OCI-LY1 (cell line): Measurements from ENCODE around the gene TLCD3B.

Experiments
- H2AFZ ChIP-seq: fragments of 200-600 bp; sonication (generic), shearing (Covaris generic); 2 replicates; pipeline ENCODE4 v1.6.0; 2014; ENCODE audit warnings: antibody characterized with exemption, mild to moderate bottlenecking, low read length
- H3F3A ChIP-seq: fragments of 200-600 bp; sonication (generic), shearing (Covaris generic); 2 replicates; pipeline ENCODE4 v1.6.0; 2014; ENCODE audit warnings: mild to moderate bottlenecking, antibody characterized with exemption, low read length, moderate library complexity; ENCODE audit not compliant: insufficient read depth
- H3K27ac ChIP-seq: fragments of 200-600 bp; sonication (generic); 2 replicates; pipeline ENCODE4 v1.5.1; 2014; ENCODE audit warnings: low read length, mixed run types, mild to moderate bottlenecking, low read depth; ENCODE audit not compliant: poor library complexity, severe bottlenecking
- H3K27me3 ChIP-seq: fragments of 200-600 bp; sonication (generic); 2 replicates; pipeline ENCODE4 v1.6.0; 2014; ENCODE audit warnings: antibody characterized with exemption, mild to moderate bottlenecking, low read length, moderate library complexity; ENCODE audit not compliant: insufficient read depth
- H3K36me3 ChIP-seq: fragments of 200-600 bp; sonication (generic); 2 replicates; pipeline ENCODE4 v1.6.1; 2014; ENCODE audit warnings: mild to moderate bottlenecking, antibody characterized with exemption, low read length, moderate library complexity, mixed read lengths; ENCODE audit not compliant: insufficient read depth
- H3K4me1 ChIP-seq: fragments of 200-600 bp; sonication (generic); 2 replicates; pipeline ENCODE4 v1.5.1; 2014; ENCODE audit warnings: mild to moderate bottlenecking, low read length, moderate library complexity; ENCODE audit not compliant: insufficient read depth, severe bottlenecking
- H3K4me2 ChIP-seq: fragments of 200-600 bp; sonication (generic), shearing (Covaris generic); 2 replicates; pipeline ENCODE4 v1.6.1; 2014; ENCODE audit warnings: low read length
- H3K4me3 ChIP-seq: fragments of 200-600 bp; sonication (generic); 2 replicates; pipeline ENCODE4 v1.5.1; 2014; ENCODE audit warnings: low read length, low read depth, mild to moderate bottlenecking, mixed read lengths; ENCODE audit not compliant: poor library complexity, severe bottlenecking
- H3K79me2 ChIP-seq: fragments of 200-600 bp; shearing (Covaris generic); 2 replicates; pipeline ENCODE4 v1.6.1; 2016; ENCODE audit warnings: mixed run types, low read length, mixed read lengths; ENCODE audit not compliant: insufficient read depth
- H3K9ac ChIP-seq: fragments of 200-600 bp; sonication (generic), shearing (Covaris generic); 2 replicates; pipeline ENCODE4 v1.6.1; 2014; ENCODE audit warnings: mild to moderate bottlenecking, low read length, mixed read lengths
- H3K9me2 ChIP-seq: fragments of 200-600 bp; sonication (generic), shearing (Covaris generic); 2 replicates; pipeline ENCODE4 v1.6.1; 2014; ENCODE audit warnings: low read depth, mild to moderate bottlenecking, low read length, mixed read lengths
- H3K9me3 ChIP-seq: fragments of 200-600 bp; shearing (Covaris generic); 2 replicates; pipeline ENCODE4 v1.6.1; 2014; ENCODE audit warnings: low read length, mixed read lengths
- H4K20me1 ChIP-seq: fragments of 200-600 bp; sonication (generic), shearing (Covaris generic); 2 replicates; pipeline ENCODE4 v1.6.0; 2016; ENCODE audit warnings: mild to moderate bottlenecking, low read length; ENCODE audit not compliant: insufficient read depth
- EZH2 ChIP-seq: fragments of 200-600 bp; sonication (generic), shearing (Covaris generic); IDR thresholded peaks from 2 replicates; pipeline ENCODE4 v1.8.0; 2017; ENCODE audit warnings: borderline replicate concordance, mixed run types, mild to moderate bottlenecking, antibody characterized with exemption, low read length, moderate library complexity, mixed read lengths
- TF ChIP-seq, protein P1 (sequence below): fragments of 200-600 bp; sonication (generic), shearing (Covaris generic); IDR thresholded peaks from 2 replicates; pipeline ENCODE4 v1.5.1; 2017; ENCODE audit warnings: mild to moderate bottlenecking, antibody characterized with exemption, low read length, moderate library complexity, mixed read lengths

TLCD3B gene

DNA sequence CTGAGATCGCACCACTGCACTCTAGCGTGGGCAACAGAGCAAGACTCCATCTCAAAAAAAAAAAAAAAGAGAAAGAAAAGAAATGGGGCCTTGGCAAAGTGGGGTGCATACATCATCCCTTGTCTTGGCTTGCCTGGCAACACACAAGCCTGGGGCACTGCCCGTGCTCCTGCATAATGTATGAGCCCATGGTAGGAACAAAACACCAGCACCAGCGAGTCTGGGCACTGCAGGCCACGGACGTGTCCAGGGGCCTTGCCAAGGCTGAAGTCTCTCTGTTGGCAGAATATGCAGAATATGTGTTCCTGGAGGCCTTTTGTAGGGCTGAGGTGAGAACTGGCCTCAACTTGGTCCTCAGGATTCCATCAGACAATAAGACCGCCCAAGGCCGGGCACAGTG is 18.8 kb upstream of the TLCD3B start:
- no peak overlapping the region for H2AFZ ChIP-seq
- H3K4me1 ChIP-seq = peaks cover 24% of the 10 kb centered on the region
- H3K27ac ChIP-seq = no peak overlapping the region
- no peaks in the 10 kb centered on the region for H3K36me3 ChIP-seq
- H3K9ac ChIP-seq = no peak overlapping the region
- no peaks in the 10 kb centered on the region; the same call in 1 of the 2 replicates for H3K27me3 ChIP-seq
- H3K79me2 ChIP-seq = no peaks in the 10 kb centered on the region
- TF ChIP-seq, protein P1, sequence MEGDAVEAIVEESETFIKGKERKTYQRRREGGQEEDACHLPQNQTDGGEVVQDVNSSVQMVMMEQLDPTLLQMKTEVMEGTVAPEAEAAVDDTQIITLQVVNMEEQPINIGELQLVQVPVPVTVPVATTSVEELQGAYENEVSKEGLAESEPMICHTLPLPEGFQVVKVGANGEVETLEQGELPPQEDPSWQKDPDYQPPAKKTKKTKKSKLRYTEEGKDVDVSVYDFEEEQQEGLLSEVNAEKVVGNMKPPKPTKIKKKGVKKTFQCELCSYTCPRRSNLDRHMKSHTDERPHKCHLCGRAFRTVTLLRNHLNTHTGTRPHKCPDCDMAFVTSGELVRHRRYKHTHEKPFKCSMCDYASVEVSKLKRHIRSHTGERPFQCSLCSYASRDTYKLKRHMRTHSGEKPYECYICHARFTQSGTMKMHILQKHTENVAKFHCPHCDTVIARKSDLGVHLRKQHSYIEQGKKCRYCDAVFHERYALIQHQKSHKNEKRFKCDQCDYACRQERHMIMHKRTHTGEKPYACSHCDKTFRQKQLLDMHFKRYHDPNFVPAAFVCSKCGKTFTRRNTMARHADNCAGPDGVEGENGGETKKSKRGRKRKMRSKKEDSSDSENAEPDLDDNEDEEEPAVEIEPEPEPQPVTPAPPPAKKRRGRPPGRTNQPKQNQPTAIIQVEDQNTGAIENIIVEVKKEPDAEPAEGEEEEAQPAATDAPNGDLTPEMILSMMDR = no peak
- no peak for TF ChIP-seq EZH2
- no peaks in the 10 kb centered on the region for H4K20me1 ChIP-seq
- H3K9me3 ChIP-seq = no peaks in the 10 kb centered on the region
- no peaks in the 10 kb centered on the region for H3K9me2 ChIP-seq
- H3K4me2 ChIP-seq = no peak overlapping the region
- H3F3A ChIP-seq = no peaks in the 10 kb centered on the region
- no peak overlapping the region for H3K4me3 ChIP-seq

DNA sequence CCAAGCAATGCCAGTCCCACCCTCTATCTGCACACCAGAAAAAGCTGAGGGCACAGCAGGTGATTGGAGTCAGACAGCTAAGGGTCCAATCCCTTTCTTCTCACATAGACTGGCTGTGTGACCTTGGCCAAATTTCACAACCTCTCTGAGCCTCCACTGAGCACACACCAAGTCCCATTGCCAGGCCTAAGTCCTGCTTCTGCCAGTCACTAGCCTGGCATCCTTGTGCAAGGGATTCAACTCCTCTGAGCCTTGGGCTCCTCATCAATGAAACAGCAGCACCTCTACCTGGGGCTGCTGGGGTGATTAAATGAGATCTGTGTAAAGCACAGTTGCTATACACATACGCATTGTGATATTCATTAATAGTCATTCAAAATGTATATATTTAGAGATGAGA is 15.5 kb upstream of the TLCD3B start:
- H3K9ac ChIP-seq = no peak overlapping the region
- no peaks in the 10 kb centered on the region for H3K9me3 ChIP-seq
- H3K27ac ChIP-seq = no peak overlapping the region
- H4K20me1 ChIP-seq = no peaks in the 10 kb centered on the region
- TF ChIP-seq EZH2 = no peak
- TF ChIP-seq, protein P1 = no peak
- no peaks in the 10 kb centered on the region for H3K36me3 ChIP-seq
- H2AFZ ChIP-seq = no peak overlapping the region
- no peaks in the 10 kb centered on the region for H3K9me2 ChIP-seq
- no peak overlapping the region for H3K4me2 ChIP-seq
- no peaks in the 10 kb centered on the region for H3K79me2 ChIP-seq
- H3K4me1 ChIP-seq = no peaks in the 10 kb centered on the region
- H3K27me3 ChIP-seq = no peaks in the 10 kb centered on the region; the same call in 1 of the 2 replicates
- H3K4me3 ChIP-seq = no peak overlapping the region
- H3F3A ChIP-seq = no peaks in the 10 kb centered on the region

- Histone ChIP-seq H3K27ac (no peak overlapping the region), H3K9ac (no peak overlapping the region), H2AFZ (no peak overlapping the region), H3K4me1 (no peaks in the 10 kb centered on the region), H4K20me1 (no peaks in the 10 kb centered on the region), H3K9me3 (no peaks in the 10 kb centered on the region), H3K4me2 (no peak overlapping the region), H3K27me3 (no peaks in the 10 kb centered on the region; the same call in 1 of the 2 replicates), H3F3A (no peaks in the 10 kb centered on the region), H3K4me3 (no peak overlapping the region), H3K36me3 (no peaks in the 10 kb centered on the region), H3K9me2 (no peaks in the 10 kb centered on the region), H3K79me2 (no peaks in the 10 kb centered on the region)
- no peak for TF ChIP-seq EZH2
- TF ChIP-seq, protein P1 = no peak
Measured at GRCh38 chr16:30046178-30046577, 15.1 kb upstream of the TLCD3B start.
